PFSK-1 (cell line): Measurements from ENCODE around the gene ATRAID.

Experiments
- POLR2AphosphoS5 ChIP-seq: IDR thresholded peaks from 2 replicates; pipeline ENCODE4 v1.6.1; 2012; ENCODE audit warnings: low read depth, mild to moderate bottlenecking, control low read depth, low read length, moderate library complexity
- SIN3A ChIP-seq: IDR thresholded peaks from 2 replicates; pipeline ENCODE4 v1.6.1; 2012; ENCODE audit warnings: mild to moderate bottlenecking, low read length, moderate library complexity, borderline replicate concordance; ENCODE audit not compliant: insufficient read depth
- TAF1 ChIP-seq: IDR thresholded peaks from 2 replicates; pipeline ENCODE4 v1.6.1; 2012; ENCODE audit warnings: low read length, control low read depth, borderline replicate concordance; ENCODE audit not compliant: insufficient read depth
- TF ChIP-seq, protein P1 (sequence below), 2 experiments: IDR thresholded peaks; 2 replicates each; pipeline versions ENCODE4 v1.6.1 to v1.8.0; 2011 to 2012; ENCODE audit warnings: low read depth in 2 of 2, low read length in 2 of 2, control low read depth in 1 of 2, inconsistent platforms in 1 of 2, mild to moderate bottlenecking in 1 of 2, moderate library complexity in 1 of 2; ENCODE audit not compliant: insufficient read depth in 1 of 2

The ATRAID gene

DNA sequence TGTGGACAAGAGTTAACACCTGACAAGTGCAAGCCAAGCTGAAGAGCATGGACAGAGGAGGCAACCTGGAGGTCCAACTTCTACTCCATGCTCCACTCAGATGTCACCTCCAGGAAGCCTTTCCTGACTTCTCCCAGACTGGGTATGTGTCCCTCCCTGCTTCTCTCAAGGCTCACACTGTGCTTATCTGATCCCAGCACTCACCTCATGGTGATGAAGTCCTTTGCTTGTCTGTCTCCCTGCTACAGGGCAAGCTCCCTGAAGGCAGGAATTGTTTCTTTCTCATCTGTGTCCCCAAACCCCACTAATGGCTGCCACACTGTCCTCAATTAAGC is 53.7 kb downstream of the ATRAID start:
- TF ChIP-seq POLR2AphosphoS5 (no peak), TAF1 (no peak), SIN3A (no peak)
- TF ChIP-seq, protein P1, sequence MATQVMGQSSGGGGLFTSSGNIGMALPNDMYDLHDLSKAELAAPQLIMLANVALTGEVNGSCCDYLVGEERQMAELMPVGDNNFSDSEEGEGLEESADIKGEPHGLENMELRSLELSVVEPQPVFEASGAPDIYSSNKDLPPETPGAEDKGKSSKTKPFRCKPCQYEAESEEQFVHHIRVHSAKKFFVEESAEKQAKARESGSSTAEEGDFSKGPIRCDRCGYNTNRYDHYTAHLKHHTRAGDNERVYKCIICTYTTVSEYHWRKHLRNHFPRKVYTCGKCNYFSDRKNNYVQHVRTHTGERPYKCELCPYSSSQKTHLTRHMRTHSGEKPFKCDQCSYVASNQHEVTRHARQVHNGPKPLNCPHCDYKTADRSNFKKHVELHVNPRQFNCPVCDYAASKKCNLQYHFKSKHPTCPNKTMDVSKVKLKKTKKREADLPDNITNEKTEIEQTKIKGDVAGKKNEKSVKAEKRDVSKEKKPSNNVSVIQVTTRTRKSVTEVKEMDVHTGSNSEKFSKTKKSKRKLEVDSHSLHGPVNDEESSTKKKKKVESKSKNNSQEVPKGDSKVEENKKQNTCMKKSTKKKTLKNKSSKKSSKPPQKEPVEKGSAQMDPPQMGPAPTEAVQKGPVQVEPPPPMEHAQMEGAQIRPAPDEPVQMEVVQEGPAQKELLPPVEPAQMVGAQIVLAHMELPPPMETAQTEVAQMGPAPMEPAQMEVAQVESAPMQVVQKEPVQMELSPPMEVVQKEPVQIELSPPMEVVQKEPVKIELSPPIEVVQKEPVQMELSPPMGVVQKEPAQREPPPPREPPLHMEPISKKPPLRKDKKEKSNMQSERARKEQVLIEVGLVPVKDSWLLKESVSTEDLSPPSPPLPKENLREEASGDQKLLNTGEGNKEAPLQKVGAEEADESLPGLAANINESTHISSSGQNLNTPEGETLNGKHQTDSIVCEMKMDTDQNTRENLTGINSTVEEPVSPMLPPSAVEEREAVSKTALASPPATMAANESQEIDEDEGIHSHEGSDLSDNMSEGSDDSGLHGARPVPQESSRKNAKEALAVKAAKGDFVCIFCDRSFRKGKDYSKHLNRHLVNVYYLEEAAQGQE (IDR thresholded peaks at IDR 0.05; ENCODE audit: insufficient read depth in 1 of 2, low read depth in 2 of 2, low read length in 2 of 2), result no peak
